Iris pigment epithelial cell (primary cell): ENCODE data around the gene MYL10.
"Not testable (repeated sequence)": the region's sequence is repeated elsewhere in the genome, so short reads cannot be mapped to it uniquely, and the experiment has no call there.

ENCODE experiments used
- DNase-seq: peaks from one replicate; pipeline ENCODE4 v3.0.0-alpha.2; 2011; ENCODE audit warnings: low read depth

Gene MYL10

GRCh38 chr7:101618916-101619315, 10.2 kb downstream of the MYL10 start:
- no peak for DNase-seq

- DNase-seq: no peak
Observed at GRCh38 chr7:101618207-101618839, 10.8 kb downstream of the MYL10 start.

GRCh38 chr7:101617451-101618206, 11.5 kb downstream of the MYL10 start:
- no peak for DNase-seq

GRCh38 chr7:101615446-101615845, 13.7 kb downstream of the MYL10 start:
- no peak for DNase-seq

- no peak for DNase-seq
Observed at GRCh38 chr7:101614939-101615302, 14.2 kb downstream of the MYL10 start.

GRCh38 chr7:101614098-101614938, 14.8 kb downstream of the MYL10 start:
- no peak for DNase-seq

GRCh38 chr7:101612885-101613515, 16.1 kb downstream of the MYL10 start:
- no peak for DNase-seq

- DNase-seq: no peak
Observed at GRCh38 chr7:101608772-101609713, 20.1 kb downstream of the MYL10 start.

GRCh38 chr7:101606498-101606923, 22.6 kb downstream of the MYL10 start:
- DNase-seq: no peak

GRCh38 chr7:101605611-101606497, 23.2 kb downstream of the MYL10 start:
- no peak for DNase-seq

GRCh38 chr7:101604934-101605332, 24.2 kb downstream of the MYL10 start:
- not testable (repeated sequence) for DNase-seq

GRCh38 chr7:101604331-101604933, 24.7 kb downstream of the MYL10 start:
- no peak for DNase-seq

- DNase-seq: peak; percentile 54
Observed at GRCh38 chr7:101602484-101603241, 26.4 kb downstream of the MYL10 start.

GRCh38 chr7:101602082-101602481, 27.0 kb downstream of the MYL10 start:
- DNase-seq: no peak

- no peak for DNase-seq
Observed at GRCh38 chr7:101599787-101600186, 29.3 kb downstream of the MYL10 start.

GRCh38 chr7:101598986-101599771, 29.9 kb downstream of the MYL10 start:
- DNase-seq: no peak

GRCh38 chr7:101598422-101598985, 30.6 kb downstream of the MYL10 start:
- DNase-seq: no peak

GRCh38 chr7:101597941-101598340, 31.2 kb downstream of the MYL10 start:
- no peak for DNase-seq
